Inferior parietal cortex (tissue), 1 donor: ENCODE measurements around the gene TGDS.
A peak's percentile ranks its signal among the peaks of the same experiment; 100 is the strongest.

Experiments used
- DNase-seq: peaks from one replicate; pipeline ENCODE4 v3.0.0-alpha.2; 2016; ENCODE audit errors: extremely low spot score

Gene TGDS

DNA sequence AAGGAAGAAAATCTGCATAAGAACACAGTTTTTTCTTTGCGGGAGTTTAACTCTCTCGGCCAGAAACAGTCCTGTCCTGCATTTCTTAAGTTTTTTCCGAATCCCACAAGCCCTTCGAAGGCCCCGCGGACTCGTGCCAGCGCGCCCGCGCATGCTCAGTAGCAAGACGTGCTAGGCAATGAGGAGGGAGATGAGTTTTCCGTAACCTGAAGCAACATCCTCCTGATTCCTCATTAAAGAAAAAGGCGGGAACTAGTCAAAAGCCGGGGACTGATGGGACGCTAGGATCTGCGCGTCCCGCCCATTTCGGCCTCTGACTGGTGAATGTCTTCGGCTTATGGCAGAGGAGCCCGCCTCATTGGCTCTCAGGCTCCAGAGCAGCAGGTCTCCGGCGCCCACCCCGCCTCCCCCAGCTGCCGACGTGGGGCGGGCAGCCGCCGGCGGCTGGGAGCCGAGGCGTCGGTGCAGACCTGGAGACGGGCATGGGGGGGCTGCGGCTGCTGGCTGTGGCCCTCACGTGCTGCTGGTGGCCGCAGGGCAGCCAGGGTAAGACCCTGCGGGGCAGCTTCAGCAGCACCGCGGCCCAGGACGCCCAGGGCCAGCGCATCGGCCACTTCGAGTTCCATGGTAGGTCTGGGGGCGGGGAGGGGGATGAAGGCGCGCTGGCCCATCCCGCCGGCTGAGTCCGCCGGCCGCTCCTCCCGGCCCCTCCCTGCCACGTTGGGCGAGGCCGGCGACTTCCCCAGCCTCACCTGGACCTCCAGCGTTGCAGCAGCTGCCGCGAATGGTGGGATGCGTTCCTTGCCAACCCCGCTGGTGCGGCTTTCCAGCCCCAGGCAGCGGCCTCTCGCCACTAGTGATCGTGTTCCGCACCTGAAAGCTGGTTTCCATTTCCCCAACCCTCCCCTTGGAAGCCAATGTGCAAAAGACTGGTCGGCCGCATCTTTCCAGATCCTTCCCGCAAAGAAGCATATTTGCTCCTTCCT is 5.8 kb upstream of the TGDS start, which contains the start of gene GPR180:
Gene GPR180 (plus strand): TSS at position 412 of the 986 bp plus-strand sequence. CDS start 71 bp downstream, at position 483.
- peak; percentile 97 for DNase-seq

- no peak for DNase-seq
Measured at GRCh38 chr13:94599877-94600276, 3.9 kb upstream of the TGDS start.

DNA sequence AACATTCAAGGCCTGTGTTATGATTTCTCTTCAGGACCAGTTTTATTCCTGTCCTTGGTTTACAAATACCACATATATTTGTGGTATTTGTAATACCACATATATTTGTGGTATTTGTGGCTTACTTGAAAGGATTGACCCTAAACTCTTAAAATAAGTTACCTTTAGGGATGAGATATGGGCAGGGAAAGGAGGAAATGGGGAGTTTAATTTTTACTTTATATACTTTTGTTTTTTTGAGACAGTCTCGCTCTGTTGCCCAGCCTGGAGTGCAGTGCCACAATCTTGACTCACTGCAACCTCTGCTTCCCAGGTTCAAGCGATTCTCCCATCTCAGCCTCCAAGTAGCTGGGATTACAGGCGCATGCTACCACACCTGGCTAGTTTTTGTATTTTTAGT is 2.3 kb upstream of the TGDS start:
- no peak for DNase-seq

GRCh38 chr13:94596575-94596971 is 621 bp upstream of the TGDS start:
- no peak for DNase-seq

DNA sequence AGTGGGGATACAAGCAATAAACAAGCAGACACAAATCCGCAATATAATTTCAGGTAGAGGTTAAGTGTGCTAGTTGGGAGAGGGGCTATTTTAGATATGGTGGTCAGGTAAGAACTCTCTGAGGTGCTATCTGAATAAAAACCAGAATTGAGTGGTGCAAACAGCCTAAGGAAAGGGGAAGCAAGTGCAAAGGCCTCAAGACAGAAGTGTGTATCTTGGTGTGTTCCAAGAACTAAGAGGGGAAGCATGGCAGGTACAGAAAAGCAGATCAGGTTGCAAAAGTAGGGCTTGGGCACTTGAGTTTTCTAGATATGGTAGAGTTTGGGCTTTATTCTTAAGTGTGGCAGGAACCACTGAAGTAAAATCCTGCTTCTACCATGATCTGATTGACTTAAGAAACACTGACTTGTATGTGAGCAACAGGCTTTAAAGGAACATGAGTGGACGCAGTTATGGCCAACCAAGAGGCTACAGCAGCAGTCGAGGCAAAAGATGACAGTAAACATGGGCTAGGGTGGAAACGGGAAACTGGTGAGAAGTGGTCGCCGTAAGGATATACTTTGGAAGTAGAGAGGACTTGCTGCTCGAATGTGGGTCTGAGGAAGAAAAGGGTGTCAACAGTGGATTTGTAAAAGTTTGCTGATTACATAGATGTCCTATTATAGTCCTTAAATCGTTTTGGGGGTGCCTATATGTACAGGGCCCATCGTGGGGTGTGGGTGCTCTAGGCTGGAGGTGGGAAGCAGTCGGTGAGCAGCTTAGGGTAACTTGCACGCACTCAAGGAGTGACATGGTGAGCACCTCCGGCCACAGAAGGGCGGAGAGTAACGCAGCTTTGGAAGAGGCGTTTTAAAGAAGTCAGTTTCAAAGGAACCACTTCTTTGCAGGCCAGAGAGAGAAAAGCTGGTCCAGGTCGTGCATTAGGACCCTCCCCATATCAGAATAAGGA is 677 bp downstream of the TGDS start:
- no peak for DNase-seq

GRCh38 chr13:94590744-94591143 is 5.2 kb downstream of the TGDS start:
- no peak for DNase-seq

GRCh38 chr13:94588541-94588940 is 7.4 kb downstream of the TGDS start:
- no peak for DNase-seq

DNA sequence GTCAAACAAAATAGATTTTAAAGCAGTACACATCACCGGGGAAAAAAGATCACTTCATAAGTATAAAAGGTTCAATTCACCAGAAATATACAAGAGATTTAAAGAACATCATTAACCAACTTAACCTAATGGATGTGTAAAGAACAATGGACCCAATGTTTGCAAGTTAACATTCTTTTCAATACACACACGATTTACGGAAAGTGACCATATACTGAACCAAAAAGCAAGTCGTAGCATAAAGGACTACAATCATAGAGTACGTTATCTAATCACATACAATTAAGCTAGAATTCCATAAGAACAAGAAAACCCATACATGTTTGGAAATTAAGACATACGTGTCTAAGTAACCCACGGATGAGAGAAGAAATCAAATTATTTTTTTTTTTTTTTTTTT is 9.6 kb downstream of the TGDS start:
- no peak for DNase-seq

DNA sequence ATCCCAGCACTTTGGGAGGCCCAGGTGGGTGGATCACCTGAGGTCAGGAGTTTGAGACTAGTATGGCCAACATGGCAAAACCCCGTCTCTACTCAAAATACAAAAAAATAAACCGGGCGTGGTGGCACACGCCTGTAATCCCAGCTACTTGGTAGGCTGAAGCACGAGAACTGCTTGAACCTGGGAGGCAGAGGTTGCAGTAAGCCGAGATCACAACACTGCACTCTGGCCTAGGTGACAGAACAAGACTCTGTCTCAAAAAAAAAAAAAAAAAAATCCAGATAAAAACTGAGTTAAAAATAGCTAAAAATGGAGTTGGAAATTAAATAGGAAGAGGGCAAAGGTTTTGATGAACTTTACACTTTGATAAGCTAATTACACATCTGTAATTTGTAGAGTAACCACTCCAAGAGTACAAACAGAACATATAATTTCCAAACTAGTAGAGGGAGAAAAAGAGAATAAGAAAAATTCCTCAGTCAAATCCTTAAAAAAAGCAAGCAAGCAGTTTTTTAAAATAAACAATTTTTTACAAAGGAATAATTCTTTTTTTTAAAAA is 10.3 kb downstream of the TGDS start:
- no peak for DNase-seq

DNA sequence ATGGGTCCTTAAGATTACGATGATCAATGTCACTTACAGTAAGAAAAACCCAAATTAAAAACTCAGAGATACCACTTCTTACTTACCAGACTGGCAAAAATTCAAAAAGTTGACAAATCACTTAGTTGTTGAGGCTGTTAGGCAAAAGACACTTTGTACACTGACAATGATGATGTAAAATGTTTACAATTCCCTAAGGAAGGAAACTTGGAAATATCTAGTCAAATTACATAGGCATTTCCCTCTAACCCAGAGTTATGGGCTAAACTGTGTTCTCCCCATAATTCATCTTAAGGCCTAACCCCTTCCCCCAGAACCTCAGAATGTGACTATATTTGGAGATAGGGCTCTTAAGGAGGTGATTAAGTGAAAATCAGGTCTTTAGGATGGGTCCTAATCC is 12.0 kb downstream of the TGDS start:
- DNase-seq, result no peak

DNA sequence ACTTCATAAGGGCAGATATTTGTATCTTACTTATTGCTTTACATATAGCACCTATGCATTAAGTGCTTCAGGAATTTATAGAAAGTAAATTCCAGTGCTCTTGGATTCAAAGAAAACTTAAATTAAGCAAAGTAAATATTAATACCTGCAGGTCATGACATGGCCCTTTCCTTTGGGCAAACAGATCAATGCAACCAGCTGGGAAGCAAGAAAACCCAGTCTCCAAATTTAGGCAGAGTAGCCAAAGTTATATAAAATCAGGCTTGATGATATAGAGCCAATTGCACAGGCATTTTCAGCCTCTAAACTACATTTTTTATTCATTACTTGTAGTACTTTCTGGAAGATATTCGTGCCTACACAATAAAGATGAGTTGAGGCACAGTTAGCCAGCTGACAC is 16.9 kb downstream of the TGDS start:
- DNase-seq, result no peak

- no peak for DNase-seq
Measured at GRCh38 chr13:94569615-94570014, 26.3 kb downstream of the TGDS start.

DNA sequence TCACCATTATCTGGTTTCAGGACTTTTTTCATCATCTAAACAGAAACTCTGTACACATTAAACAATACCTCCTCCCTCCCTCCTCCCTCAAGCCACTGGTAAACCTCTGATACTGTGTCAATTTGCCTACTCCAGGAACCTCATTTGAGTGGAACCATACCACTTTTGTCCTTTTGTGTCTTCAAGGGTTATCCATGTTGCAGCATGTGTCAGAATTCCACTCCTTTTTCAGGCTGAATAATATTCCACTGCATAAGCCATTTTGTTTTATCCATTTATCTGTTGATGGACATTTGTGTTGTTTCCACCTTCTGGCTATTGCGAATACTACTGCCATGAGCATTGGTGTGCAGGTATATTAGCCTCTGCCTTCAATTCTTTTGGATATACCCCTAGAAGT is 27.5 kb downstream of the TGDS start:
- DNase-seq, result no peak

DNA sequence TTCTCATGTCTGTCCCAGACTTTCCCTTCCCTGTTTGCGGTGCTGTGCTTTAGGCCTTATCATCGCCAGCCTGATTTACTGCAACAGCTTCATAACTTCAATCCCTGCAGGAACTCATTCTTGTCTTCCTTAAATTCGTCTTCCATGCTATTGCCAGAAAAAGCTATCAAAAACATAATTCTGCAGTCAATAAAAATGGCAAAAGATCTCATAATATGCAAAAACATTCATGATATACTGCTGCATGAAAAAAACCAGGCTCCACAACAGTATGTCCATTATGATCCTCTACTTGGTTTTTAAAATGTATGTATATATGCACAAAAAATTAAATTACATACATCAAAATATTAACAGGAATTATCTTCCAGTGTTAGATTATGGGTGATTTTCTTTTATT is 28.4 kb downstream of the TGDS start:
- no peak for DNase-seq

DNA sequence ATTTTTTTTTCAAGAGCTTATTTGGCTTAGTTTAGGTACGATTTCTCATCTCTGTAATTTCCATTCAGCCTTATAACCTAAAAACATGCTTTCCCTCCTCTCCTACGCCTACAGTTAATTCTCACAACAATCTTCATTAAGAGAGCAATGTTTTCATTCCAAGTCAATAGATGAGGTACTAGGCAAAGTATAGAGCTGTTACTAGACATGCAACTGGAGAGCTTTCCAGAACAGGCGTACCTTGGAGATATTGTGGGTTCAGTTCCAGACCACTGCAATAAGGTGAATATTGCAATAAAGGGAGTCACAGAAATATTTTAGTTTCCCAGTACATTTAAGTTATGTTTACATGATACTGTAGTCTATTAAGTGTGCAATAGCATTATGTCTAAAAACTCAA is 34.8 kb downstream of the TGDS start:
- no peak for DNase-seq

DNA sequence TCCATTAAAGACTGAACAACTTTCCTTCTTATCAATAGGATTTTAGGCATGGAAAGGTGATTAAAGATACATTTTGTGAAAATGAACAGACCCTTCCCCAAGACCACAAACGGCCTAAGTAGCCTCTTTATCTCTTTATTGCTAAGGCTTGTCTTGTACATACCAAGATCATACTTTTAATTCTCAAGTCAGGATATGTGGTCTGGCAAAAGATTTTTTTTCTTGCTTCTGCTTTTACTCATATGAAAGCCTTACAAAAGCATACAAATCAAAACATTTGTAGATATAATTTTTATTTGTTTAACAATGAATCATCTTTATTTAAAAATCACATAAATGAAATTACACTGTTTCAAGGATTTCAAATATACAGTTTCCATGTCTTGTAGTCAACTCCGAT is 35.8 kb downstream of the TGDS start:
- DNase-seq, result no peak

DNA sequence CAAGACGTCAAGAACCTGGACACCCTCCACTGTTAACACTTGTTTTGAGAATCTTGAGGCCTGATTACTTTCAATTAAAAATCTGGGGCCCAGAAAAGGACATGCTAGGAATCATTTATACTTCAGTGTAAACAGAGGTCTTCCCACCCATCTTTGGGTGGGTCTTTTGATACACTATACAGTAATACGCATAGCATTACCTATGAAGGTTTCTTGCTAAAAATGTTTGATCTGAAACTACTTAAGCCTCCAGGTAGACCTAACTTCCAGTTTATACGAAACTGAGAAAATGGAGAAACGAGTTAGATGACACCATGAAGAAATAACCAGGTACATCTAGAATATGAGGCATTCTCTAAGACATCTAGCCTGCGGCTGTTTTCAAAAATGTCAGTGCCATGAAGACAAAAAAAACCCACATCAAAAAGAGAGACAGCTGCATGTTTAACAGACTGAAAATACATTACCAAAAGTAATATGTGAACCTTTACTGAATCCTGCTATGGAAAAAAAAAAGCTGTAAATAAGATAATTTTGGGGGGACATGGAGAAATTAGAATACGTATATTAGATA is 36.6 kb downstream of the TGDS start:
- DNase-seq, result no peak

DNA sequence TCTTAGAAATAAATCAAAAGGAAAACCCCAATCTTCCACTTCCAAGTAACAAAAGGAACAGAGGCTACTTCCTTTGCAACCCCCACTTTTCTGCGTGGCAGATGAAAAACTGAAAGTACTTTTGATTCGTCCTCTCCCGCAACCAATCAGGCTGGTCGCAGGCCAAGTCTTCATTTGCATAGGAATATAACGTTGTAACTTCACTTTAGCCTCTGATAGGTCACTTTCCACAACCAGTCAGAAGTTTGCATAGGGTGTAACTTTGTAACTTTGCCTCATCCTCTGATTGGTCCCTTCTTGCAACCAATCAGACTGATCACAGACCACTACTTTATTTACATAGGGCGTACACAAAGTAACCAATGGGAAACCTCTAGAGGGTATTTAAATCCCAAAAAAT is 37.2 kb downstream of the TGDS start:
- no peak for DNase-seq

GRCh38 chr13:94557684-94558235 is 38.2 kb downstream of the TGDS start:
- no peak for DNase-seq

- no peak for DNase-seq
Measured at GRCh38 chr13:94556621-94557020, 39.3 kb downstream of the TGDS start.

DNA sequence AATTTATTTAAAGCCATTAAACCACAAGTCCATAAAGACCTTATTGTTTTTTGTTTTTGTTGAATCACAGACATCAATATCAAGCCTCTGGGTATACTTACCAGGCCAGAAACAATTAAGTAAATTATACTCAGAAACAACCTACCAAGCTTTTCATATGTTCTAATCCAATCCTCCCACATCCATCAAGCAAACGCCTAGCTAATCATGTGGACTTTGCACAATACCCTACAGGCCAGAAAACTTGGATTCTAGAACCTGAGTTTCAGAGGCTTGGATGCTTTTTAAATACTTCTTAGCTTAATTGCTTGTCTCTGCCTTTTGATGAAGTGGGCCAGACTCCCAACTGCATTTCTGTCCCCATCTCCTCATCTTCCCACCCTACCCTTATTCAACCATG is 39.9 kb downstream of the TGDS start:
- DNase-seq, result no peak
